ENCODE data around the gene PHKG1. TPM values are rescaled to one million over a fixed set of nuclear protein-coding genes. Genes with fewer than 3 reads are reported as not detected.
A peak's percentile ranks its signal among the peaks of the same experiment; 100 is the strongest.

PHKG1 gene
- total RNA-seq, 1 experiment from 2014 or later: 1.1 TPM

GRCh38 chr7:56051339-56052191, 41.2 kb downstream of the PHKG1 start, which contains the start of the genes CCT6A and PSPH:
Gene CCT6A (plus strand): TSS chr7:56051765. CDS start chr7:56051849, 84 bp downstream.
Gene PSPH (minus strand): TSS chr7:56051444. CDS start chr7:56021212, 30,232 bp downstream.
- intact Hi-C loops (cut with micrococcal nuclease): no loop called here
- H3K27me3 ChIP-seq (ENCODE audit: insufficient read depth, low read length): no peaks in the 10 kb centered on the region
- H3K9me3 ChIP-seq (ENCODE audit: control insufficient read depth in 1 of 2, insufficient read depth in 1 of 2, low read depth in 1 of 2, low read length in 2 of 2): no peaks in the 10 kb centered on the region
- H4K20me1 ChIP-seq (ENCODE audit: insufficient read depth): peaks cover 19% of the 10 kb centered on the region; the same call in 1 of the 2 replicates
- H2AFZ ChIP-seq (ENCODE audit: low read depth, low read length, poor library complexity, severe bottlenecking): no peak within 1 kb of the TSS
- H3K4me2 ChIP-seq (ENCODE audit: low read length): peak within 1 kb of the TSS; percentile 94
- peaks cover 22 to 34% of the 10 kb centered on the region in 2 experiments for H3K4me1 ChIP-seq (ENCODE audit: control insufficient read depth in 1 of 2, insufficient read depth in 2 of 2, low read length in 2 of 2)
- CTCF ChIA-PET: interaction anchor here (0.7 to 1.2 kb wide), 4 partner anchors 11 to 23 kb away, joined by 3 to 7 read pairs (median 6); no protein-coding TSS in a partner anchor
- BruUV-seq (replicated peaks): no TSS peak
- peak within 1 kb of the TSS; percentile 97 for H3K9ac ChIP-seq (ENCODE audit: low read length)
- H3K27ac ChIP-seq (ENCODE audit: low read depth, low read length): peak within 1 kb of the TSS; percentile 94
- POLR2A ChIA-PET: interaction anchor here (0.7 to 2.7 kb wide), 11 partner anchors 12 to 484 kb away, joined by 3 to 64 read pairs (median 5); partner anchors contain the start of genes CHCHD2, PHKG1 and SUMF2
- peak within 1 kb of the TSS; percentile 90 to 98 for H3K4me3 ChIP-seq (replicated peaks in 1 of 2; ENCODE audit: low read depth in 1 of 2, low read length in 2 of 2)
- peaks cover 95% of the 10 kb centered on the region for H3K79me2 ChIP-seq (ENCODE audit: insufficient read depth, low read length)
- TF ChIP-seq SP1 (IDR thresholded peaks at IDR 0.05; ENCODE audit: low read depth): peak; percentile 91
- TF ChIP-seq EGR1 (IDR thresholded peaks at IDR 0.05; ENCODE audit: low read depth): peak; percentile 23; the same call in 1 of the 2 replicates
- TF ChIP-seq RAD21 (IDR thresholded peaks at IDR 0.05; ENCODE audit: low read depth): no peak
- TF ChIP-seq SIN3A (IDR thresholded peaks at IDR 0.05; ENCODE audit: low read depth): peak; percentile 76
- no peak for TF ChIP-seq YY1 (IDR thresholded peaks at IDR 0.05; ENCODE audit: extremely low read depth, insufficient replicate concordance, low read depth, low read length)
- TF ChIP-seq MAX (IDR thresholded peaks at IDR 0.05): peak; percentile 91
- TF ChIP-seq POLR2AphosphoS5 (IDR thresholded peaks at IDR 0.05; ENCODE audit: low read depth, low read length): peak; percentile 94
- peak; percentile 85 for TF ChIP-seq ZBTB33 (IDR thresholded peaks at IDR 0.05; ENCODE audit: extremely low read depth, insufficient replicate concordance, low read length)
- TF ChIP-seq ZFX (IDR thresholded peaks at IDR 0.05): peak; percentile 79
- TF ChIP-seq FOSL1 (IDR thresholded peaks at IDR 0.05; ENCODE audit: low read depth): no peak
- peak; percentile 75 for TF ChIP-seq POLR2A (IDR thresholded peaks at IDR 0.05; ENCODE audit: borderline replicate concordance, extremely low read depth, insufficient read depth, insufficient read length)
- RAD21 ChIA-PET (ENCODE audit: low non-redundant PET in 1 of 2, low total read pairs in 2 of 2, uncharacterized antibody in 2 of 2, unreplicated experiment in 2 of 2): no interaction called here
- DNase-seq (ENCODE audit: low read depth, low spot score) (peak; percentile 95), ATAC-seq (peak; percentile 92)
- H3K9me2 ChIP-seq (ENCODE audit: insufficient read depth): no peaks in the 10 kb centered on the region
- peaks cover 32 to 34% of the 10 kb centered on the region in 2 experiments for H3K36me3 ChIP-seq (ENCODE audit: control insufficient read depth in 1 of 2, insufficient read depth in 2 of 2, low read length in 2 of 2)

Measured in HCT116 (cell line).